Hepatocyte (in vitro differentiated cells): ENCODE data around the gene ATP2A2.

ENCODE experiments used
- EZH2 ChIP-seq: fragments of 200-600 bp; sonication (generic); IDR thresholded peaks from 2 replicates; pipeline ENCODE4 v1.6.1; 2016; ENCODE audit warnings: antibody characterized with exemption, mild to moderate bottlenecking, borderline replicate concordance
- TF ChIP-seq, protein P1 (sequence below): fragments of 200-600 bp; sonication (generic); IDR thresholded peaks from 2 replicates; pipeline ENCODE4 v1.5.1; 2016; ENCODE audit warnings: antibody characterized with exemption, mild to moderate bottlenecking; ENCODE audit not compliant: poor library complexity

DNA sequence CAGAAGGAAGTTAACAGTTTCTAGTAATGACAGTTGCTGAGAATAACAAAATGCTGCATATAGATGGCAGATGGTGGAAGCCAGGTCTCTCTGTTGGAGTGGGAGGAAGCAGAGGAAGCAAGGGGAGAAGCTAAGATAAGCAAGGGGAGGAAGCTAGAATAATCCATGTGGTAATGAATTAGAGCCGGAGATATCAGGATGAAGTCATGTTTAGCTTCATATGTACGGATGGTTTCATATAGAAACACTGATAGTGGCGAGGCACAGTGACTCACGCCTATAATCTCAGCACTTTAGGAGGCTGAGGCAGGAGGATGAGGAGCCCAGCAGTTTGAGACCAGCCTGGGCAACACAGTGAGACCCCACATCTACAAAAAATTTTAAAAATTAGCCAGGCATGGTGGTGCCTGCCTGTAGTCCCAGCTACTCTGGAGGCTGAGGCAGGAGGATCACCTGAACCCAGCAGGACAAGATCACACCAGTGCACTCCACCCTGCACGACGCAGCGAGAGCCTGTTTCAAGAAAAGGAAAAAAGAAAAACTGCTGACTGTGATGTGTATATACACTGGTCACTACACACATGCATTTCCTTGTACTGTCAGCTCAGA lies 73.2 kb downstream of the ATP2A2 start:
- TF ChIP-seq, protein P1, sequence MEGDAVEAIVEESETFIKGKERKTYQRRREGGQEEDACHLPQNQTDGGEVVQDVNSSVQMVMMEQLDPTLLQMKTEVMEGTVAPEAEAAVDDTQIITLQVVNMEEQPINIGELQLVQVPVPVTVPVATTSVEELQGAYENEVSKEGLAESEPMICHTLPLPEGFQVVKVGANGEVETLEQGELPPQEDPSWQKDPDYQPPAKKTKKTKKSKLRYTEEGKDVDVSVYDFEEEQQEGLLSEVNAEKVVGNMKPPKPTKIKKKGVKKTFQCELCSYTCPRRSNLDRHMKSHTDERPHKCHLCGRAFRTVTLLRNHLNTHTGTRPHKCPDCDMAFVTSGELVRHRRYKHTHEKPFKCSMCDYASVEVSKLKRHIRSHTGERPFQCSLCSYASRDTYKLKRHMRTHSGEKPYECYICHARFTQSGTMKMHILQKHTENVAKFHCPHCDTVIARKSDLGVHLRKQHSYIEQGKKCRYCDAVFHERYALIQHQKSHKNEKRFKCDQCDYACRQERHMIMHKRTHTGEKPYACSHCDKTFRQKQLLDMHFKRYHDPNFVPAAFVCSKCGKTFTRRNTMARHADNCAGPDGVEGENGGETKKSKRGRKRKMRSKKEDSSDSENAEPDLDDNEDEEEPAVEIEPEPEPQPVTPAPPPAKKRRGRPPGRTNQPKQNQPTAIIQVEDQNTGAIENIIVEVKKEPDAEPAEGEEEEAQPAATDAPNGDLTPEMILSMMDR: no peak
- TF ChIP-seq EZH2: no peak
